Measurements from ENCODE around the gene NOSTRIN.

The NOSTRIN gene

GRCh38 chr2:168894101-168894500, 91.7 kb downstream of the NOSTRIN start:
- H3K36me3 Mint-ChIP-seq (ENCODE audit: low read depth) = no peaks in the 10 kb centered on the region
- H3K4me1 Mint-ChIP-seq = peaks cover 18% of the 10 kb centered on the region
- peaks cover 18% of the 10 kb centered on the region for H3K27me3 Mint-ChIP-seq (ENCODE audit: low read depth, poor library complexity)
- no peak overlapping the region for H3K4me3 Mint-ChIP-seq
- DNase-seq = no peak
- TF ChIP-seq, protein P1, sequence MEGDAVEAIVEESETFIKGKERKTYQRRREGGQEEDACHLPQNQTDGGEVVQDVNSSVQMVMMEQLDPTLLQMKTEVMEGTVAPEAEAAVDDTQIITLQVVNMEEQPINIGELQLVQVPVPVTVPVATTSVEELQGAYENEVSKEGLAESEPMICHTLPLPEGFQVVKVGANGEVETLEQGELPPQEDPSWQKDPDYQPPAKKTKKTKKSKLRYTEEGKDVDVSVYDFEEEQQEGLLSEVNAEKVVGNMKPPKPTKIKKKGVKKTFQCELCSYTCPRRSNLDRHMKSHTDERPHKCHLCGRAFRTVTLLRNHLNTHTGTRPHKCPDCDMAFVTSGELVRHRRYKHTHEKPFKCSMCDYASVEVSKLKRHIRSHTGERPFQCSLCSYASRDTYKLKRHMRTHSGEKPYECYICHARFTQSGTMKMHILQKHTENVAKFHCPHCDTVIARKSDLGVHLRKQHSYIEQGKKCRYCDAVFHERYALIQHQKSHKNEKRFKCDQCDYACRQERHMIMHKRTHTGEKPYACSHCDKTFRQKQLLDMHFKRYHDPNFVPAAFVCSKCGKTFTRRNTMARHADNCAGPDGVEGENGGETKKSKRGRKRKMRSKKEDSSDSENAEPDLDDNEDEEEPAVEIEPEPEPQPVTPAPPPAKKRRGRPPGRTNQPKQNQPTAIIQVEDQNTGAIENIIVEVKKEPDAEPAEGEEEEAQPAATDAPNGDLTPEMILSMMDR (IDR thresholded peaks at IDR 0.05) = no peak
- no peak overlapping the region for H3K27ac Mint-ChIP-seq
- no peaks in the 10 kb centered on the region for H3K9me3 Mint-ChIP-seq

DNA sequence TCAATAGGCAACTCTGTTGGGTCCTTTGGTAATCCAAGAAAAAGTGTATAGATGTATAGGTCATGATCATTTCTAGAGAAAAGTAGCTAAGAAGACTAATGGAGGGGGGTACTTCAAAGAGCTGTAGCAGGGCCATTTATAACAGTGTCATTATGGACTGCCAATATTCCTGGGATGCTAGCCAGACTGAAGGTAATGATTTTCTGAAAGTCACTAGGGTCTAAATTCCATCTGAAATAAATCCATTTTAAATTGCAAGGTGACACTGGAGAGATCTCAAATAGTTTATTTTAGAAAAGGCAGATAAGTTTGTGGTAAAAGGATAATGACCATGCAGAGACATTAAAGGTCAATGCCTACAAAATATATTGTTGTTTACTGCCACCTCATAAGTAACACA, 92.3 kb downstream of the NOSTRIN start:
- Mint-ChIP-seq H3K36me3 (ENCODE audit: low read depth) (no peaks in the 10 kb centered on the region), H3K4me3 (no peak overlapping the region), H3K27ac (no peak overlapping the region), H3K4me1 (peaks cover 12% of the 10 kb centered on the region), H3K9me3 (no peaks in the 10 kb centered on the region), H3K27me3 (ENCODE audit: low read depth, poor library complexity) (peaks cover 18% of the 10 kb centered on the region)
- no peak for DNase-seq
- TF ChIP-seq, protein P1 (IDR thresholded peaks at IDR 0.05) = no peak

DNA sequence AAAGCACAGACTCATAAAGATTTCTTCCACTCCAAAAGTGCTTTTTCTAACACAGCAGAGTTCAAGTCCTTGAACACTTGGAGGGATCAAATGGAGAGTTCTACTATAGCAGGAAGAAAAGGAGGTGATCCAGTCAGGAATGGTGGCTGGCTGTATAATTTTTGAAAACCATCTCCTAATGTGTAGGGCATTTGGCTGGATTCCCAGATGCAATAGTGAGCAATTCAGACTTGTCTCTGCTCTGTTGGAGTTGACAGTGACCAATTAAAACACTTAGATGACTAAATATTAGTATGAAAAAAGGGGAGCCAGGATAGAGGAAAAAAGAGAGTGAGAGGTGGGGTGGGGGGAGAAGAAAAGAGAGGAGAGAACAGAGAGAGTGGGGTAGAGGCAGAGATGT, 93.3 kb downstream of the NOSTRIN start:
- Mint-ChIP-seq H3K27me3 (ENCODE audit: low read depth, poor library complexity) (peaks cover 15% of the 10 kb centered on the region), H3K36me3 (ENCODE audit: low read depth) (no peaks in the 10 kb centered on the region), H3K9me3 (no peaks in the 10 kb centered on the region), H3K27ac (no peak overlapping the region), H3K4me1 (peaks cover under 1% of the 10 kb centered on the region), H3K4me3 (no peak overlapping the region)
- TF ChIP-seq, protein P1 (IDR thresholded peaks at IDR 0.05) = no peak
- no peak for DNase-seq

- TF ChIP-seq, protein P1 (IDR thresholded peaks at IDR 0.05) = no peak
- H3K4me3 Mint-ChIP-seq = no peak overlapping the region
- H3K36me3 Mint-ChIP-seq (ENCODE audit: low read depth) = no peaks in the 10 kb centered on the region
- H3K4me1 Mint-ChIP-seq = no peaks in the 10 kb centered on the region
- H3K27ac Mint-ChIP-seq = no peak overlapping the region
- DNase-seq = no peak
- H3K27me3 Mint-ChIP-seq (ENCODE audit: low read depth, poor library complexity) = peaks cover 10% of the 10 kb centered on the region
- H3K9me3 Mint-ChIP-seq = no peaks in the 10 kb centered on the region
These were observed 94.3 kb downstream of the NOSTRIN start for GRCh38 chr2:168896783-168897182.

GRCh38 chr2:168897449-168897848, 95.0 kb downstream of the NOSTRIN start:
- no peaks in the 10 kb centered on the region for H3K4me1 Mint-ChIP-seq
- no peaks in the 10 kb centered on the region for H3K36me3 Mint-ChIP-seq (ENCODE audit: low read depth)
- no peak overlapping the region for H3K27ac Mint-ChIP-seq
- DNase-seq = no peak
- H3K27me3 Mint-ChIP-seq (ENCODE audit: low read depth, poor library complexity) = peaks cover 4% of the 10 kb centered on the region
- no peak overlapping the region for H3K4me3 Mint-ChIP-seq
- TF ChIP-seq, protein P1 (IDR thresholded peaks at IDR 0.05) = no peak
- no peaks in the 10 kb centered on the region for H3K9me3 Mint-ChIP-seq

DNA sequence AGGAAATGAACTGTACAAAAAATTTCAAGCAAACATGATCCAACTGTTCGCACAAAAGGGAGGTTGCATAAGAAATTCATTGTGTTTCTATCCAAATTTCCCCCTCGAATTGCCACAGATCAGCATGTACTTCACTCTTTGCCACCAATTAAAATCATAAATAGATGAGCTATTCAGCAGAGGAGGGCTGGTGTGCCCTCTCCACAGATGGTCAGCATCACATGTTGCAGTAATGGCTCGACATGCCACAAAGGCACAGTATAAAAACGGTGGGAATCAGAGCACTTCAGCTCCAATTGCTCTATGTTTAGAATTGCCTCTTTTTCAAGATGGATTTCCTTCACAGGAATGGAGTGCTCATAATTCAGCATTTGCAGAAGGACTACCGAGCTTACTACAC, 98.6 kb downstream of the NOSTRIN start, which contains the start of gene G6PC2:
TSS of gene G6PC2 (plus strand) at position 289 of the 400 bp plus-strand sequence. CDS start at position 330, 41 bp downstream.
- H3K9me3 Mint-ChIP-seq = no peaks in the 10 kb centered on the region
- DNase-seq = no peak
- H3K27me3 Mint-ChIP-seq (ENCODE audit: low read depth, poor library complexity) = no peaks in the 10 kb centered on the region
- TF ChIP-seq, protein P1 (IDR thresholded peaks at IDR 0.05) = no peak
- H3K4me1 Mint-ChIP-seq = no peaks in the 10 kb centered on the region
- no peaks in the 10 kb centered on the region for H3K36me3 Mint-ChIP-seq (ENCODE audit: low read depth)
- H3K4me3 Mint-ChIP-seq = no peak within 1 kb of the TSS
- no peak within 1 kb of the TSS for H3K27ac Mint-ChIP-seq

Data from nephron progenitor cell (in vitro differentiated cells).